Measurements from ENCODE around the gene NPHP4.

- TF ChIP-seq CTCF (conservative IDR thresholded peaks at IDR 0.05; ENCODE audit: low read length) (no peak), EZH2phosphoT487 (IDR thresholded peaks at IDR 0.05; ENCODE audit: borderline replicate concordance, low read depth, low read length) (no peak)
Measured at GRCh38 chr1:5896706-5897660, 95.2 kb downstream of the NPHP4 start.
